GM18526 (cell line): Measurements from ENCODE around the gene AMIGO1.

Experiments used
- POLR2A ChIP-seq: IDR thresholded peaks from 3 replicates; pipeline ENCODE4 v1.6.1; 2011; ENCODE audit not compliant: insufficient read length; ENCODE audit errors: extremely low read depth

AMIGO1 gene

GRCh38 chr1:109522026-109522425 lies 12.5 kb upstream of the AMIGO1 start:
- no peak for TF ChIP-seq POLR2A

GRCh38 chr1:109521002-109521951 lies 11.8 kb upstream of the AMIGO1 start:
- TF ChIP-seq POLR2A: no peak

- TF ChIP-seq POLR2A: no peak
These were observed 7.8 kb upstream of the AMIGO1 start for GRCh38 chr1:109517337-109517736.

- TF ChIP-seq POLR2A: no peak
These were observed 7.3 kb upstream of the AMIGO1 start for GRCh38 chr1:109516872-109517271.

GRCh38 chr1:109514846-109515245 lies 5.3 kb upstream of the AMIGO1 start:
- no peak for TF ChIP-seq POLR2A

- TF ChIP-seq POLR2A: no peak
These were observed 3.7 kb upstream of the AMIGO1 start for GRCh38 chr1:109513110-109513710.

- no peak for TF ChIP-seq POLR2A
These were observed 703 bp downstream of the AMIGO1 start for GRCh38 chr1:109508873-109509175.

GRCh38 chr1:109508001-109508872 lies 1.3 kb downstream of the AMIGO1 start:
- TF ChIP-seq POLR2A: no peak

GRCh38 chr1:109504974-109505373 lies 4.6 kb downstream of the AMIGO1 start:
- TF ChIP-seq POLR2A: no peak

GRCh38 chr1:109503935-109504334 lies 5.6 kb downstream of the AMIGO1 start:
- TF ChIP-seq POLR2A: no peak

- no peak for TF ChIP-seq POLR2A
These were observed 7.1 kb downstream of the AMIGO1 start for GRCh38 chr1:109502364-109502851.

- no peak for TF ChIP-seq POLR2A
These were observed 7.7 kb downstream of the AMIGO1 start for GRCh38 chr1:109501644-109502363.

GRCh38 chr1:109500941-109501381 lies 8.6 kb downstream of the AMIGO1 start:
- TF ChIP-seq POLR2A: no peak

- TF ChIP-seq POLR2A: no peak
These were observed 9.6 kb downstream of the AMIGO1 start for GRCh38 chr1:109499661-109500536.
